Activated naive CD4-positive, alpha-beta T cell treated with anti-CD3 and anti-CD28 coated beads, Interleukin-2, amount 10 ng/mL, durations not matched to agents 7 days and 5 days (primary cell): ENCODE data around the gene PLA2G2C.
A peak's percentile ranks its signal among the peaks of the same experiment; 100 is the strongest.
"Not testable (repeated sequence)": the region's sequence is repeated elsewhere in the genome, so short reads cannot be mapped to it uniquely, and the experiment has no call there.

Experiments
- CTCF ChIA-PET: fragments of 350-600 bp; sonication (Branson Sonifier 250); formaldehyde crosslinking; loops from one replicate; lab custom pipeline; 2021; ENCODE audit warnings: antibody characterized with exemption; lab: Charles Lee
- DNase-seq: peaks from one replicate; pipeline ENCODE4 v3.0.0-alpha.2; 2020
- H3K27ac Mint-ChIP-seq: one replicate; pipeline ENCODE4 v1.8.0; 2021; ENCODE audit warnings: mild to moderate bottlenecking, moderate library complexity, mixed read lengths
- H3K27me3 Mint-ChIP-seq: one replicate; pipeline ENCODE4 v1.8.0; 2021; ENCODE audit warnings: mild to moderate bottlenecking, mixed read lengths
- H3K36me3 Mint-ChIP-seq: one replicate; pipeline ENCODE4 v1.8.0; 2021; ENCODE audit warnings: mixed read lengths
- H3K4me1 Mint-ChIP-seq: one replicate; pipeline ENCODE4 v1.8.0; 2021; ENCODE audit warnings: mixed read lengths
- H3K4me3 Mint-ChIP-seq: one replicate; pipeline ENCODE4 v1.8.0; 2021; ENCODE audit warnings: mild to moderate bottlenecking, moderate library complexity, mixed read lengths
- H3K9me3 Mint-ChIP-seq: one replicate; pipeline ENCODE4 v1.8.0; 2021; ENCODE audit warnings: mixed read lengths

Gene PLA2G2C

GRCh38 chr1:20139776-20140612 is 46.3 kb downstream of the PLA2G2C start:
- H3K9me3 Mint-ChIP-seq = no peaks in the 10 kb centered on the region
- no peaks in the 10 kb centered on the region for H3K4me1 Mint-ChIP-seq
- CTCF ChIA-PET = no interaction called here
- no peak for DNase-seq
- H3K27ac Mint-ChIP-seq = no peak overlapping the region
- H3K4me3 Mint-ChIP-seq = no peak overlapping the region
- H3K27me3 Mint-ChIP-seq = peaks cover 12% of the 10 kb centered on the region
- no peaks in the 10 kb centered on the region for H3K36me3 Mint-ChIP-seq

GRCh38 chr1:20138961-20139550 is 47.3 kb downstream of the PLA2G2C start, which contains the start of gene PLA2G2F:
Gene PLA2G2F (plus strand): TSS chr1:20139323. CDS start chr1:20139428, 105 bp downstream.
- Mint-ChIP-seq H3K36me3 (no peaks in the 10 kb centered on the region), H3K4me3 (no peak within 1 kb of the TSS), H3K27ac (no peak within 1 kb of the TSS), H3K27me3 (peaks cover 18% of the 10 kb centered on the region), H3K4me1 (no peaks in the 10 kb centered on the region), H3K9me3 (no peaks in the 10 kb centered on the region)
- CTCF ChIA-PET = no interaction called here
- no peak for DNase-seq

GRCh38 chr1:20138346-20138745 is 48.0 kb downstream of the PLA2G2C start:
- H3K4me1 Mint-ChIP-seq = no peaks in the 10 kb centered on the region
- H3K27ac Mint-ChIP-seq = no peak overlapping the region
- CTCF ChIA-PET = no interaction called here
- no peak overlapping the region for H3K4me3 Mint-ChIP-seq
- H3K9me3 Mint-ChIP-seq = no peaks in the 10 kb centered on the region
- peaks cover 25% of the 10 kb centered on the region for H3K27me3 Mint-ChIP-seq
- no peaks in the 10 kb centered on the region for H3K36me3 Mint-ChIP-seq
- peak; percentile 10 for DNase-seq

GRCh38 chr1:20137604-20138003 is 48.7 kb downstream of the PLA2G2C start:
- Mint-ChIP-seq H3K4me1 (no peaks in the 10 kb centered on the region), H3K9me3 (no peaks in the 10 kb centered on the region), H3K27ac (no peak overlapping the region), H3K27me3 (peaks cover 30% of the 10 kb centered on the region), H3K36me3 (no peaks in the 10 kb centered on the region), H3K4me3 (no peak overlapping the region)
- DNase-seq = no peak
- CTCF ChIA-PET = no interaction called here

GRCh38 chr1:20137055-20137454 is 49.3 kb downstream of the PLA2G2C start:
- H3K27me3 Mint-ChIP-seq = peaks cover 30% of the 10 kb centered on the region
- no peaks in the 10 kb centered on the region for H3K9me3 Mint-ChIP-seq
- H3K4me3 Mint-ChIP-seq = no peak overlapping the region
- CTCF ChIA-PET = interaction anchor here (1.2 kb wide), 1 partner anchor 9 kb away, joined by 3 read pairs; no protein-coding TSS in a partner anchor
- DNase-seq = no peak
- H3K4me1 Mint-ChIP-seq = no peaks in the 10 kb centered on the region
- no peaks in the 10 kb centered on the region for H3K36me3 Mint-ChIP-seq
- no peak overlapping the region for H3K27ac Mint-ChIP-seq

- Mint-ChIP-seq H3K4me3 (no peak overlapping the region), H3K9me3 (no peaks in the 10 kb centered on the region), H3K27ac (no peak overlapping the region), H3K36me3 (no peaks in the 10 kb centered on the region), H3K4me1 (no peaks in the 10 kb centered on the region), H3K27me3 (peaks cover 30% of the 10 kb centered on the region)
- CTCF ChIA-PET = interaction anchor here (1.2 kb wide), 1 partner anchor 10 kb away, joined by 3 read pairs; no protein-coding TSS in a partner anchor
- no peak for DNase-seq
Observed at GRCh38 chr1:20136249-20136648, 50.1 kb downstream of the PLA2G2C start.

GRCh38 chr1:20134995-20135394 is 51.3 kb downstream of the PLA2G2C start:
- Mint-ChIP-seq H3K4me1 (no peaks in the 10 kb centered on the region), H3K27ac (no peak overlapping the region), H3K4me3 (no peak overlapping the region), H3K27me3 (peaks cover 30% of the 10 kb centered on the region), H3K9me3 (no peaks in the 10 kb centered on the region), H3K36me3 (no peaks in the 10 kb centered on the region)
- DNase-seq = no peak
- CTCF ChIA-PET = no interaction called here

- H3K27ac Mint-ChIP-seq, CTCF ChIA-PET, DNase-seq, H3K4me3 Mint-ChIP-seq, H3K4me1 Mint-ChIP-seq, H3K36me3 Mint-ChIP-seq, H3K9me3 Mint-ChIP-seq: not testable (repeated sequence)
- H3K27me3 Mint-ChIP-seq = peaks cover 21% of the 10 kb centered on the region
Observed at GRCh38 chr1:20130518-20130917, 55.8 kb downstream of the PLA2G2C start.

- Mint-ChIP-seq H3K4me1 (no peaks in the 10 kb centered on the region), H3K27ac (no peak overlapping the region), H3K27me3 (peaks cover 24% of the 10 kb centered on the region), H3K4me3 (no peak overlapping the region), H3K36me3 (no peaks in the 10 kb centered on the region), H3K9me3 (no peaks in the 10 kb centered on the region)
- no peak for DNase-seq
- CTCF ChIA-PET = interaction anchor here (0.6 to 1.5 kb wide), 3 partner anchors 16 to 141 kb away, joined by 3 read pairs; no protein-coding TSS in a partner anchor
Observed at GRCh38 chr1:20126806-20127440, 59.4 kb downstream of the PLA2G2C start.

- H3K27ac Mint-ChIP-seq = no peak overlapping the region
- peaks cover 30% of the 10 kb centered on the region for H3K27me3 Mint-ChIP-seq
- CTCF ChIA-PET = interaction anchor here (0.6 to 1.5 kb wide), 4 partner anchors 15 to 203 kb away, joined by 3 read pairs; no protein-coding TSS in a partner anchor
- no peaks in the 10 kb centered on the region for H3K36me3 Mint-ChIP-seq
- no peak overlapping the region for H3K4me3 Mint-ChIP-seq
- no peaks in the 10 kb centered on the region for H3K9me3 Mint-ChIP-seq
- no peak for DNase-seq
- no peaks in the 10 kb centered on the region for H3K4me1 Mint-ChIP-seq
Observed at GRCh38 chr1:20126041-20126805, 60.1 kb downstream of the PLA2G2C start.

GRCh38 chr1:20125100-20125499 is 61.2 kb downstream of the PLA2G2C start:
- no peak for DNase-seq
- H3K27ac Mint-ChIP-seq = no peak overlapping the region
- H3K4me3 Mint-ChIP-seq = no peak overlapping the region
- H3K27me3 Mint-ChIP-seq = peaks cover 33% of the 10 kb centered on the region
- H3K9me3 Mint-ChIP-seq = no peaks in the 10 kb centered on the region
- CTCF ChIA-PET = no interaction called here
- no peaks in the 10 kb centered on the region for H3K4me1 Mint-ChIP-seq
- H3K36me3 Mint-ChIP-seq = no peaks in the 10 kb centered on the region

GRCh38 chr1:20124456-20125057 is 61.8 kb downstream of the PLA2G2C start:
- DNase-seq = no peak
- Mint-ChIP-seq H3K4me3 (no peak overlapping the region), H3K4me1 (no peaks in the 10 kb centered on the region), H3K27ac (no peak overlapping the region), H3K36me3 (no peaks in the 10 kb centered on the region), H3K27me3 (peaks cover 39% of the 10 kb centered on the region), H3K9me3 (no peaks in the 10 kb centered on the region)
- CTCF ChIA-PET = no interaction called here

- CTCF ChIA-PET = no interaction called here
- no peak overlapping the region for H3K27ac Mint-ChIP-seq
- DNase-seq = no peak
Observed at GRCh38 chr1:20123722-20124455, 62.4 kb downstream of the PLA2G2C start.

More at GRCh38 chr1:20123722-20124455, 62.4 kb downstream of the PLA2G2C start:
- H3K9me3 Mint-ChIP-seq = no peaks in the 10 kb centered on the region
- no peaks in the 10 kb centered on the region for H3K36me3 Mint-ChIP-seq
- H3K4me1 Mint-ChIP-seq = no peaks in the 10 kb centered on the region
- no peak overlapping the region for H3K4me3 Mint-ChIP-seq
- peaks cover 45% of the 10 kb centered on the region for H3K27me3 Mint-ChIP-seq
